ENCODE results near the gene PRLR. TPM values are rescaled to one million over a fixed set of nuclear protein-coding genes. Genes with fewer than 3 reads are reported as not detected.
"Not testable (repeated sequence)": the region's sequence is repeated elsewhere in the genome, so short reads cannot be mapped to it uniquely, and the experiment has no call there.

Gene PRLR
- total RNA-seq, 1 experiment from 2014 or later = 0.59 TPM

DNA sequence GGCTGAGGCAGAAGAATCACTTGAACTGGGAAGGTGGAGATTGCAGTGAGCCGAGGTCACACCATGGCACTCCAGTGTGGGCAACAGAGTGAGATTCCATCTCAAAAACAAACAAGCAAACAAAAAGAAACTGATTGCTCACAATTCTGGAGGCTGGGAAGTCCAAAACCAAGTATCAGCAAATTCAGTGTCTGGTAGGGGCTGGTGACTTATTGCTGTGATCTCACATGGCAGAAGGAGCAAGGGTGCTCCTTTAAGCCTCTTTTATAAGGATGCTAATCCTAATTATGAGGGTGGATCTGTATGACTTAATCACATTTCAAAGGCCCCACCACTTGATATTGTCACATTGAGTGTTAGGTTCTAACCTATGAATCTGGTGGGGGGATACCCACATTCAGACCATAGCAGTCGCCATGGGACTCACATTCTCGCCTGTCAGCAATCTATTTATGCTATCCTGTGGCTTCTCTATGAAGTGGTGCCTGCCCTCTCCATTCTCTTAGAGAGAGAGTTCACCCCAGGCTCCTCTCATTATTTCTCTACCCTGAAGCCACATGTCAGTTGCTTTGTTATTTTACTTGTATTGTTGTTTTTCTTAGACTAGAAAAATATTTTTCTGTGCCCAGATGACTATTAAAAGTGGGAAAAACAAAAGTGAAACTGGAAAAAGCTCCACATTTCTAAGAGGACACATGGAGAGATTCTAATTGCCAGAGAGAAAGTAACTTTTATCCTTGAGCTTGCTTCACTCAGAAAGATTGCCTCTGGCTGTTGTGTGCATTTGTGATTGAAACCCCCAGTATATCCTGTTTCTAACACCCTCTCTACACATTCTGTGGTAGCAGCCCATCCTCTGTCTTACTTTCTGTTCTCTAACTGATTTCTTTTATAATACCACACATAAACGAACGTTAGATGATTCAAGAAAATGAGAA, 18.8 kb upstream of the PRLR start:
- no peaks in the 10 kb centered on the region for H3K27me3 Mint-ChIP-seq (ENCODE audit: unreplicated experiment)
- CTCF ChIA-PET = no interaction called here
- intact Hi-C loops (cut with micrococcal nuclease; ENCODE audit: unreplicated experiment) = no loop called here

DNA sequence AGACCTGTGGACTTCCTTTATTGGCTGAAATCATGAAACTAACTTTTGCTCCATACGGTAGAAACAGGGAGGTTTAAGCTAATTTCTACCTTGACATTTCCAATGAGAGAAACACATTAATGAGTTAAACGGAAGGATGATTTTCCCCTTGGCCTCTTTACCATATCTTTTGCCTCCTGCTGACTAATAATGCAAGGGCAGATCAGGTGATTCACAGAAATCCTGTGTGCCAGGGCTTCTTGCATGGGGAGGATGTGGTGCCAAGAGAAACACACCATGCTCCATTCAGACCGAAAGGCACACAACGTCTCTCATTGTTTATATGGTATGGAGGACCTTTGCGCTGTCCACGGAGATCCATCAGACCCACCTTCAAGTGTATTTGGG, 17.4 kb upstream of the PRLR start:
- Mint-ChIP-seq H3K36me3 (ENCODE audit: insufficient read depth, unreplicated experiment) (no peaks in the 10 kb centered on the region), H3K4me3 (ENCODE audit: low read depth, unreplicated experiment) (no peak overlapping the region), H3K27ac (ENCODE audit: unreplicated experiment) (no peak overlapping the region), H3K4me1 (ENCODE audit: low read depth, unreplicated experiment) (no peaks in the 10 kb centered on the region), H3K9me3 (ENCODE audit: low read depth, unreplicated experiment) (no peaks in the 10 kb centered on the region), H3K27me3 (ENCODE audit: unreplicated experiment) (no peaks in the 10 kb centered on the region)
- TF ChIP-seq, protein P1, sequence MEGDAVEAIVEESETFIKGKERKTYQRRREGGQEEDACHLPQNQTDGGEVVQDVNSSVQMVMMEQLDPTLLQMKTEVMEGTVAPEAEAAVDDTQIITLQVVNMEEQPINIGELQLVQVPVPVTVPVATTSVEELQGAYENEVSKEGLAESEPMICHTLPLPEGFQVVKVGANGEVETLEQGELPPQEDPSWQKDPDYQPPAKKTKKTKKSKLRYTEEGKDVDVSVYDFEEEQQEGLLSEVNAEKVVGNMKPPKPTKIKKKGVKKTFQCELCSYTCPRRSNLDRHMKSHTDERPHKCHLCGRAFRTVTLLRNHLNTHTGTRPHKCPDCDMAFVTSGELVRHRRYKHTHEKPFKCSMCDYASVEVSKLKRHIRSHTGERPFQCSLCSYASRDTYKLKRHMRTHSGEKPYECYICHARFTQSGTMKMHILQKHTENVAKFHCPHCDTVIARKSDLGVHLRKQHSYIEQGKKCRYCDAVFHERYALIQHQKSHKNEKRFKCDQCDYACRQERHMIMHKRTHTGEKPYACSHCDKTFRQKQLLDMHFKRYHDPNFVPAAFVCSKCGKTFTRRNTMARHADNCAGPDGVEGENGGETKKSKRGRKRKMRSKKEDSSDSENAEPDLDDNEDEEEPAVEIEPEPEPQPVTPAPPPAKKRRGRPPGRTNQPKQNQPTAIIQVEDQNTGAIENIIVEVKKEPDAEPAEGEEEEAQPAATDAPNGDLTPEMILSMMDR (IDR thresholded peaks at IDR 0.05; ENCODE audit: unreplicated experiment) = no peak
- intact Hi-C loops (cut with micrococcal nuclease; ENCODE audit: unreplicated experiment) = no loop called here
- CTCF ChIA-PET = interaction anchor here (0.7 kb wide), 1 partner anchor 16 kb away, joined by 6 read pairs; no protein-coding TSS in a partner anchor
- no TSS peak for BruUV-seq (replicated peaks)
- DNase-seq = no peak

More for the DNA sequence above, 18.8 kb upstream of the PRLR start:
- Mint-ChIP-seq H3K4me3 (ENCODE audit: low read depth, unreplicated experiment) (no peak overlapping the region), H3K4me1 (ENCODE audit: low read depth, unreplicated experiment) (no peaks in the 10 kb centered on the region), H3K9me3 (ENCODE audit: low read depth, unreplicated experiment) (peaks cover 4% of the 10 kb centered on the region), H3K27ac (ENCODE audit: unreplicated experiment) (no peak overlapping the region), H3K36me3 (ENCODE audit: insufficient read depth, unreplicated experiment) (no peaks in the 10 kb centered on the region)
- DNase-seq = no peak
- TF ChIP-seq, protein P1 (IDR thresholded peaks at IDR 0.05; ENCODE audit: unreplicated experiment) = no peak
- BruUV-seq (replicated peaks) = no TSS peak

DNA sequence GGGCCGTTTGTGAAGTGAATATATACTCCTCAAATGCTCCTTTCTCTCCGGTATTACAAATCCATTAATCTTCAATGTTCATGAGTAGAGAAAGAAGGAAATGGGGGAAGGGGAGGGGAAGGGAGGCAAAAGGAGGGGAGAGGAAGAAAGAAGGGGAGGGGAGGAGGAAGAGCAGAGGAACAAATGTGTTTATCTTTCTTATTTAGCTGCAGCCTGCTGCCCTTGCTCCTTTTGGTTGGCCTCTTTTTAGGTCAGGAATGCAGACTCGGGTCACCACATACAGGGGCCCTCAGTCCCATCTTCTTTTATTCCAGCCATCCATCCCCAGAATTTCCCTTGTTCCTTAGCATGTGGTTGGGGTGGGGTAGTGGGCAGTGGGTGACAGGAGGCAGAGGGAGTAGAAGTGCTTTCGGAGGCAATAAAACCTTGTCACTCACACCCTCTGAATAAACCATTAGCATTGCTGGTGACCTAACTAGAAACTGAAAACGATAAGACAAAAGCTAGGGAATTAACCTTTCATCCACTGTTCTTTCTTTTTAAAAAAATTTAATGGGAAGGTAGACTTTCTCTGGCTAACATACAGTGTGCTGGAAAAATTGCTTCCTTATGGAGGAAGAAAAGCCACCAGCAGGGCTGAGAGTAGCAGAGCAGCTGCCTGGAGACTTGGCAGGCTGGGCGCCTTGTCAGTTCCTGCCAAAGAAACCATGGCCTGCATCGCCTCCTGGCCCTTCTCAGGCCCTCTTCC, 16.8 kb upstream of the PRLR start:
- Mint-ChIP-seq H3K4me1 (ENCODE audit: low read depth, unreplicated experiment) (no peaks in the 10 kb centered on the region), H3K27me3 (ENCODE audit: unreplicated experiment) (no peaks in the 10 kb centered on the region), H3K36me3 (ENCODE audit: insufficient read depth, unreplicated experiment) (no peaks in the 10 kb centered on the region), H3K9me3 (ENCODE audit: low read depth, unreplicated experiment) (no peaks in the 10 kb centered on the region), H3K4me3 (ENCODE audit: low read depth, unreplicated experiment) (no peak overlapping the region), H3K27ac (ENCODE audit: unreplicated experiment) (no peak overlapping the region)
- no peak for DNase-seq
- intact Hi-C loops (cut with micrococcal nuclease; ENCODE audit: unreplicated experiment) = no loop called here
- TF ChIP-seq, protein P1 (IDR thresholded peaks at IDR 0.05; ENCODE audit: unreplicated experiment) = no peak
- CTCF ChIA-PET = interaction anchor here (0.8 kb wide), 1 partner anchor 419 kb away, joined by 3 read pairs; no protein-coding TSS in a partner anchor
- no TSS peak for BruUV-seq (replicated peaks)

DNA sequence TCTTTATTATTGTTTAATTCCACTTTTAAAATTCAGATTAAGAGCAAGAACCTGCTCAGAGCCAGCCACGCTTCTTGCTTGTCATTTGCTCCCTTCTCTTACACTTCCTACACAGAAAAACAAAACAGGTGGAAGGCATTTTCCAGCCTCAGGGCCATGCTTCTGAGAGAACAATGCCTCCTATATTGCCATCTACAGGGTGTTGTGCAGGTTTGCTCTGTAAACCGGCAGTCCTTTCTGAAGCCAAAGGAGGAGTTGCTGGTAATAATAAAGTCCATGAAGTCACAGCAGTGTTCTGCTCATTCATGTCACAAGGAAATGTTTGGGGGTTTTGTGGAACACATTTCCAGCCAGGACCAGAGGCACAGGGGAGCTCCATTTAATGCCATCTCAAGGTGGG, 16.1 kb upstream of the PRLR start:
- CTCF ChIA-PET = interaction anchor here (0.8 kb wide), 1 partner anchor 418 kb away, joined by 3 read pairs; no protein-coding TSS in a partner anchor
- BruUV-seq (replicated peaks) = no TSS peak
- Mint-ChIP-seq H3K36me3 (ENCODE audit: insufficient read depth, unreplicated experiment) (no peaks in the 10 kb centered on the region), H3K4me1 (ENCODE audit: low read depth, unreplicated experiment) (no peaks in the 10 kb centered on the region), H3K9me3 (ENCODE audit: low read depth, unreplicated experiment) (no peaks in the 10 kb centered on the region), H3K4me3 (ENCODE audit: low read depth, unreplicated experiment) (no peak overlapping the region), H3K27me3 (ENCODE audit: unreplicated experiment) (no peaks in the 10 kb centered on the region), H3K27ac (ENCODE audit: unreplicated experiment) (no peak overlapping the region)
- DNase-seq = no peak
- intact Hi-C loops (cut with micrococcal nuclease; ENCODE audit: unreplicated experiment) = no loop called here
- TF ChIP-seq, protein P1 (IDR thresholded peaks at IDR 0.05; ENCODE audit: unreplicated experiment) = no peak

DNA sequence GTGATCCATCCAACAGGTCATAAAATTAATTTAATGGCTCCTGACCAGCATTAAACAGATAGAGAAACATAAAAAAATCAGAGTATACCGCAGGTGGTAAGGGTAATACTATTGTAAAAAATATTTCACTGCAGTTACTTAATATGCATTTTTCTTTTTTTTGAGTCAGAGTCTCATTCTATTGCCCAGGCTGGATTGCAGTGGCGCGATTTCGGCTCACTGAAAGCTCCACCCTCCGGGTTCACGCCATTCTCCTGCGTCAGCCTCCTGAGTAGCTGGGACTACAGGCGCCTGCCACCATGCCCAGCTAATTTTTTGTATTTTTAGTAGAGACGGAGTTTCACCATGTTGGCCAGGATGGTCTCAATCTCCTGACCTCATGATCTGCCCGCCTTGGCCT, 15.1 kb upstream of the PRLR start:
- DNase-seq; intact Hi-C loops (cut with micrococcal nuclease; ENCODE audit: unreplicated experiment); CTCF ChIA-PET; H3K36me3 Mint-ChIP-seq (ENCODE audit: insufficient read depth, unreplicated experiment); BruUV-seq (replicated peaks); H3K9me3 Mint-ChIP-seq (ENCODE audit: low read depth, unreplicated experiment); H3K4me1 Mint-ChIP-seq (ENCODE audit: low read depth, unreplicated experiment); H3K27me3 Mint-ChIP-seq (ENCODE audit: unreplicated experiment); H3K4me3 Mint-ChIP-seq (ENCODE audit: low read depth, unreplicated experiment); H3K27ac Mint-ChIP-seq (ENCODE audit: unreplicated experiment): not testable (repeated sequence)

Measured in Calu3 (cell line).